Prostate gland (tissue), 2 donors: ENCODE results near the gene MAP3K19. TPM values are rescaled to one million over a fixed set of nuclear protein-coding genes. Genes with fewer than 3 reads are reported as not detected.
A peak's percentile ranks its signal among the peaks of the same experiment; 100 is the strongest.

Experiments
- DNase-seq: peaks from one replicate; pipeline ENCODE4 v3.0.0-alpha.2; 2019; ENCODE audit warnings: low spot score
- H3K27ac ChIP-seq, 2 donors: fragments of 200-600 bp; sonication (generic); 2 replicates each; pipeline ENCODE4 v1.5.1; 2017 to 2019
- H3K27me3 ChIP-seq: fragments of 200-600 bp; sonication (generic); replicated peaks from 2 replicates; pipeline ENCODE4 v1.5.1; 2019; ENCODE audit not compliant: insufficient read depth
- H3K36me3 ChIP-seq, 2 donors: fragments of 200-600 bp; sonication (generic); 1 replicate in 1 of 2; 2 replicates in 1 of 2; pipeline versions ENCODE4 v1.5.1 to v1.8.1; 2017 to 2019
- H3K4me1 ChIP-seq: fragments of 200-600 bp; sonication (generic); replicated peaks from 2 replicates; pipeline ENCODE4 v1.5.1; 2019
- H3K4me3 ChIP-seq, 2 donors: fragments of 200-600 bp; sonication (generic); 2 replicates each; pipeline ENCODE4 v1.5.1; 2017 to 2019
- H3K9me3 ChIP-seq: fragments of 200-600 bp; sonication (generic); 2 replicates; pipeline ENCODE4 v1.5.1; 2017
- POLR2A ChIP-seq: fragments of 450-650 bp; IDR thresholded peaks from one replicate; pipeline ENCODE4 v1.6.1; 2016; ENCODE audit warnings: antibody characterized with exemption, mild to moderate bottlenecking
- POLR2AphosphoS5 ChIP-seq: sonication (generic); formaldehyde crosslinking; IDR thresholded peaks from one replicate; pipeline ENCODE4 v1.6.1; 2017; ENCODE audit warnings: antibody characterized with exemption
- WGBS: methylation state at CpG from one replicate; pipeline ENCODE4 v1.1.5; 2018; 5-methylcytosine and 5-hydroxymethylcytosine counted together
- intact Hi-C: fragments of 100-400 bp; cut with DNase I; formaldehyde crosslinking; loops from one replicate; pipeline ENCODE4 v1.14.2; 2022
- total RNA-seq, 2 donors: library from RNA; depleted of rRNA; stranded (reverse); fragments of >200 nt; gene quantifications; one replicate each; pipeline ENCODE4 v1.1.0, GENCODE V29; 2016
- TF ChIP-seq, protein P1 (sequence below), 4 experiments: fragments of 200-600 bp in 2 of 4; fragments of 450-650 bp in 2 of 4; sonication (generic) in 2 of 4; IDR thresholded peaks; 1 replicate in 3 of 4; 2 replicates in 1 of 4; pipeline ENCODE4 v1.5.1; 2016 to 2019; ENCODE audit warnings: antibody characterized with exemption in 4 of 4, mild to moderate bottlenecking in 2 of 4, moderate library complexity in 2 of 4

Gene MAP3K19
- total RNA-seq, 2 donors from 2014 or later: 2.7 TPM; not detected in 1

DNA sequence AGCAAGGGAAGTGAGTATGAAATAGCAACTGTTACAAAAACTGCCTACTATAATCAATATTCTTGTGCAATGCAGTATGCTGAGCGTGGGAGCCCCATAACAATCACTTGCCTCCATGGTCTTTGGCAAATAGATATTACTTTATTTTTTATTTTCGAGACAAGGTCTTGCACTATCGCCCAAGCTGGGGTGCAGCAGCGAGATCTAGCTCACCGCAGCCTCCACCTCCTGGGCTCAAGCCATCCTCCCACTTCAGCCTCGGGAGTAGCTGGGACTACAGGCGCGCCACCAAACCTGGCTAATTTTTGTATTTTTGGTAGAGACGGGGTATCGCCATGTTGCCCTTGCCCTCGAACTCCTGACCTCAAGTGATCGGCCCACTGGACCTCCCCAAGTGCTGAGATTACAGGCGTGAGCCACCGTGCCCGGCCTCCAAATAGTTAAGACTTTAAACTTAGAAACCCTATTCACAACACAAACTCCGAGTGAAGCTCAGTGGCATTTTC lies 129.8 kb downstream of the MAP3K19 start:
- TF ChIP-seq, protein P1, sequence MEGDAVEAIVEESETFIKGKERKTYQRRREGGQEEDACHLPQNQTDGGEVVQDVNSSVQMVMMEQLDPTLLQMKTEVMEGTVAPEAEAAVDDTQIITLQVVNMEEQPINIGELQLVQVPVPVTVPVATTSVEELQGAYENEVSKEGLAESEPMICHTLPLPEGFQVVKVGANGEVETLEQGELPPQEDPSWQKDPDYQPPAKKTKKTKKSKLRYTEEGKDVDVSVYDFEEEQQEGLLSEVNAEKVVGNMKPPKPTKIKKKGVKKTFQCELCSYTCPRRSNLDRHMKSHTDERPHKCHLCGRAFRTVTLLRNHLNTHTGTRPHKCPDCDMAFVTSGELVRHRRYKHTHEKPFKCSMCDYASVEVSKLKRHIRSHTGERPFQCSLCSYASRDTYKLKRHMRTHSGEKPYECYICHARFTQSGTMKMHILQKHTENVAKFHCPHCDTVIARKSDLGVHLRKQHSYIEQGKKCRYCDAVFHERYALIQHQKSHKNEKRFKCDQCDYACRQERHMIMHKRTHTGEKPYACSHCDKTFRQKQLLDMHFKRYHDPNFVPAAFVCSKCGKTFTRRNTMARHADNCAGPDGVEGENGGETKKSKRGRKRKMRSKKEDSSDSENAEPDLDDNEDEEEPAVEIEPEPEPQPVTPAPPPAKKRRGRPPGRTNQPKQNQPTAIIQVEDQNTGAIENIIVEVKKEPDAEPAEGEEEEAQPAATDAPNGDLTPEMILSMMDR (IDR thresholded peaks at IDR 0.05): no peak
- no peak for TF ChIP-seq POLR2A
- no peak for TF ChIP-seq POLR2AphosphoS5
- peak overlapping the region; percentile 90 to 95 for H3K4me3 ChIP-seq
- intact Hi-C loops: loop anchor here (10.0 kb wide), 2 partner anchors 617 to 793 kb away; partner anchors contain the start of genes R3HDM1 and ZRANB3
- no peaks in the 10 kb centered on the region for H3K36me3 ChIP-seq
- peak overlapping the region; percentile 97 for H3K27ac ChIP-seq
- WGBS: 34% methylated on average over 16 of the region's 16 CpGs
- peaks cover 7% of the 10 kb centered on the region for H3K4me1 ChIP-seq
- no peak for DNase-seq
- H3K9me3 ChIP-seq: no peaks in the 10 kb centered on the region
- no peaks in the 10 kb centered on the region for H3K27me3 ChIP-seq

Other genes starting within 250 kb of the MAP3K19 start
- not detected for gene ACMSD, start 208.8 kb downstream of the MAP3K19 start, total RNA-seq
- 10 to 100 TPM; 24.1 to 34.8 TPM for gene CCNT2, start 128.6 kb downstream of the MAP3K19 start, total RNA-seq
- 10 to 100 TPM; 43.4 to 54.6 TPM for gene RAB3GAP1, start 4.8 kb upstream of the MAP3K19 start, total RNA-seq